HG02798 (cell line): ENCODE measurements around the gene ITPR2.

Source experiments
- ATAC-seq: cut with Tn5 transposase; IDR thresholded peaks from one replicate; pipeline ENCODE4 v1.9.1; 2021; ENCODE audit warnings: mild to moderate bottlenecking; ENCODE audit not compliant: unreplicated experiment, poor library complexity

ITPR2 gene

GRCh38 chr12:26297396-26298070, 535.5 kb downstream of the ITPR2 start:
- ATAC-seq, result no peak

- ATAC-seq, result no peak
Observed at GRCh38 chr12:26295001-26295400, 538.0 kb downstream of the ITPR2 start.

GRCh38 chr12:26293612-26294011, 539.4 kb downstream of the ITPR2 start:
- no peak for ATAC-seq

GRCh38 chr12:26292596-26292995, 540.4 kb downstream of the ITPR2 start:
- ATAC-seq, result no peak

GRCh38 chr12:26290565-26290964, 542.4 kb downstream of the ITPR2 start:
- ATAC-seq, result no peak

GRCh38 chr12:26287671-26288381, 545.2 kb downstream of the ITPR2 start:
- no peak for ATAC-seq
